H1 (cell line): Measurements from ENCODE around the gene MPV17L2.

Source experiments
- CEBPB ChIP-seq: IDR thresholded peaks from 2 replicates; pipeline ENCODE4 v1.6.1; 2012; ENCODE audit warnings: low read depth, low read length
- CHD1 ChIP-seq: IDR thresholded peaks from 2 replicates; pipeline ENCODE4 v1.6.1; 2012; ENCODE audit warnings: low read depth, low read length, improper control_type of control experiment
- CHD2 ChIP-seq: IDR thresholded peaks from 2 replicates; pipeline ENCODE4 v1.6.1; 2012; ENCODE audit warnings: low read length, improper control_type of control experiment
- CTCF ChIP-seq, 3 experiments: IDR thresholded peaks; 1 replicate in 2 of 3; 2 replicates in 1 of 3; pipeline versions ENCODE4 v1.5.1 to v1.6.1; 2011; ENCODE audit warnings: low read length in 3 of 3, mild to moderate bottlenecking in 3 of 3, inconsistent platforms in 2 of 3, low read depth in 1 of 3, moderate library complexity in 1 of 3; ENCODE audit not compliant: insufficient read depth in 1 of 3; ENCODE audit errors: control extremely low read depth in 1 of 3
- EP300 ChIP-seq, 2 experiments: IDR thresholded peaks; 1 replicate in 1 of 2; 2 replicates in 1 of 2; pipeline ENCODE4 v1.6.1; 2011 to 2012; ENCODE audit warnings: low read depth in 2 of 2, low read length in 2 of 2, mild to moderate bottlenecking in 2 of 2, borderline replicate concordance in 1 of 2, inconsistent platforms in 1 of 2, moderate library complexity in 1 of 2
- EZH2 ChIP-seq: fragments of 200-600 bp; sonication (generic); IDR thresholded peaks from 2 replicates; pipeline ENCODE4 v1.7.1; 2012; ENCODE audit warnings: low read depth, mild to moderate bottlenecking, moderate library complexity, low read length, inconsistent platforms; ENCODE audit not compliant: severe bottlenecking
- FOSL1 ChIP-seq: IDR thresholded peaks from 2 replicates; pipeline ENCODE4 v1.6.1; 2011; ENCODE audit warnings: mild to moderate bottlenecking, low read depth, low read length, moderate library complexity; ENCODE audit not compliant: insufficient read depth
- GABPA ChIP-seq: IDR thresholded peaks from 2 replicates; pipeline ENCODE4 v1.6.1; 2011; ENCODE audit warnings: mild to moderate bottlenecking, low read length, moderate library complexity, borderline replicate concordance; ENCODE audit not compliant: insufficient read depth
- POLR2A ChIP-seq, 2 experiments: IDR thresholded peaks; 1 replicate in 1 of 2; 2 replicates in 1 of 2; pipeline ENCODE4 v1.6.1; 2011; ENCODE audit warnings: low read depth in 2 of 2, low read length in 2 of 2, mild to moderate bottlenecking in 2 of 2; ENCODE audit errors: control extremely low read depth in 1 of 2
- SP1 ChIP-seq: IDR thresholded peaks from 2 replicates; pipeline ENCODE4 v1.6.1; 2011; ENCODE audit warnings: low read depth, low read length
- TF ChIP-seq, protein P1 (sequence below): IDR thresholded peaks from 2 replicates; pipeline ENCODE4 v1.6.1; 2012; ENCODE audit warnings: inconsistent platforms

DNA sequence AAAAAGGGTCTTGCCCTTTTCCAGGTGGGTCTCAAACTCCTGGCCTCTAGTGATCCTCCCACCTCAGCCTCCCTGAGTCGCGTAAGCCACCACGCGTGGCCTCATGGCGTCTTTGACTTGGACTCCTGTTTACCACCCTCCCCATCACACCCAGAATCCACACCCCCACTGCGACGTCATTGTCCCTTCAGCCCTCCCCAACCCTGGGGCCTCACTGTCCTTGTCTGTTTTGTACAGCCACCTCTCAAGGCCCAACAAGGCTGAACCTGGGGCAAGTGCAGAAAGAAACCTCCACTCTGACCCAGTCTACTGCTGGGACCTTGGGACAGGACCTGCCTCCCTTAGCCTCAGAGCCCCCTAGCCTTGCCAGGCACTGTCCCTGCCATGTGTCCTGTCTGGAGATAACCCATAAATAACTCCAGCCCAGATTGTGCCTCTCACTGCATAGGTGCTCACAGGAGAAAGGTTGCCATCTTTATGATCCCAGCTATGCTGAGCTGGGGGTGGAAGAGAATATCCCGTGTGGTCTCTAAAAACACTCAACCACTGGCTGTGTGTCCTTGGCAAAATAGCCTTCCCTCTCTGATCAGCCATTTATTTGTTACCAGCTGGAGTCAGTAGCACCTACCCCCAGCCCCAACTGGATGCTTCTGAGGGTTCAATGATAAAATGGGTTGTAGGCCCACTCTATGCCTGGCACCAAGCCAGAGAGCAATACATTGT, 21.3 kb upstream of the MPV17L2 start:
- TF ChIP-seq CHD2 (no peak), CTCF (IDR thresholded peaks at IDR 0.05; ENCODE audit: control extremely low read depth in 1 of 3, insufficient read depth in 1 of 3, low read depth in 1 of 3, low read length in 3 of 3) (no peak), GABPA (no peak), POLR2A (IDR thresholded peaks at IDR 0.05; ENCODE audit: control extremely low read depth in 1 of 2, low read depth in 2 of 2, low read length in 2 of 2) (no peak), SP1 (no peak), CEBPB (no peak), EZH2 (no peak), CHD1 (no peak), FOSL1 (no peak), EP300 (IDR thresholded peaks at IDR 0.05; ENCODE audit: borderline replicate concordance in 1 of 2, low read depth in 2 of 2, low read length in 2 of 2) (no peak)
- TF ChIP-seq, protein P1, sequence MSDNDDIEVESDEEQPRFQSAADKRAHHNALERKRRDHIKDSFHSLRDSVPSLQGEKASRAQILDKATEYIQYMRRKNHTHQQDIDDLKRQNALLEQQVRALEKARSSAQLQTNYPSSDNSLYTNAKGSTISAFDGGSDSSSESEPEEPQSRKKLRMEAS, result no peak
